Endothelial cell of umbilical vein (primary cell): ENCODE data around the gene DPYD.

Experiments used
- EZH2 ChIP-seq: IDR thresholded peaks from 2 replicates; pipeline ENCODE4 v1.6.1; 2012; ENCODE audit warnings: borderline replicate concordance, low read depth, mild to moderate bottlenecking, moderate library complexity, low read length, inconsistent platforms; ENCODE audit not compliant: severe bottlenecking
- JUN ChIP-seq: IDR thresholded peaks from 2 replicates; pipeline ENCODE4 v1.6.1; 2011; ENCODE audit warnings: borderline replicate concordance, low read depth; ENCODE audit not compliant: insufficient read length, insufficient read depth
- TF ChIP-seq, protein P1 (sequence below), 2 donors: IDR thresholded peaks; 1 replicate in 1 of 2; 2 replicates in 1 of 2; pipeline ENCODE4 v1.5.1; 2011; ENCODE audit warnings: low read length in 2 of 2, mild to moderate bottlenecking in 2 of 2, moderate library complexity in 2 of 2, control low read depth in 1 of 2, inconsistent platforms in 1 of 2, low read depth in 1 of 2; ENCODE audit not compliant: insufficient read depth in 1 of 2; ENCODE audit errors: extremely low read depth in 1 of 2

DNA sequence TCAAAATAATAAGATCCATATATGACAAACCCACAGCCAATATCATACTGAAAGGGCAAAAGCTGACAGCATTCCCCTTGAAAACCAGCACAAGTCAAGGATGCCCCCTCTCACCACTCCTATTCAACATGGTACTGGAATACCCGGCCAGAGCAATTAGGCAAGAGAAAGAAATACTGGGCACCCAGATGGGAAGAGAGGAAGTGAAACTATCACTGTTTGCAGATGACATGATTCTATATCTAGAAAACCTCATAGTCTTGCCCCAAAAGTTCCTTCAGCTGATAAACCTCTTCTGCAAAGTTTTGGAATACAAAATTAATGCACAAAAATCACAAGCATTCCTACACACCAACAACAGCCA lies 756.6 kb downstream of the DPYD start:
- TF ChIP-seq, protein P1, sequence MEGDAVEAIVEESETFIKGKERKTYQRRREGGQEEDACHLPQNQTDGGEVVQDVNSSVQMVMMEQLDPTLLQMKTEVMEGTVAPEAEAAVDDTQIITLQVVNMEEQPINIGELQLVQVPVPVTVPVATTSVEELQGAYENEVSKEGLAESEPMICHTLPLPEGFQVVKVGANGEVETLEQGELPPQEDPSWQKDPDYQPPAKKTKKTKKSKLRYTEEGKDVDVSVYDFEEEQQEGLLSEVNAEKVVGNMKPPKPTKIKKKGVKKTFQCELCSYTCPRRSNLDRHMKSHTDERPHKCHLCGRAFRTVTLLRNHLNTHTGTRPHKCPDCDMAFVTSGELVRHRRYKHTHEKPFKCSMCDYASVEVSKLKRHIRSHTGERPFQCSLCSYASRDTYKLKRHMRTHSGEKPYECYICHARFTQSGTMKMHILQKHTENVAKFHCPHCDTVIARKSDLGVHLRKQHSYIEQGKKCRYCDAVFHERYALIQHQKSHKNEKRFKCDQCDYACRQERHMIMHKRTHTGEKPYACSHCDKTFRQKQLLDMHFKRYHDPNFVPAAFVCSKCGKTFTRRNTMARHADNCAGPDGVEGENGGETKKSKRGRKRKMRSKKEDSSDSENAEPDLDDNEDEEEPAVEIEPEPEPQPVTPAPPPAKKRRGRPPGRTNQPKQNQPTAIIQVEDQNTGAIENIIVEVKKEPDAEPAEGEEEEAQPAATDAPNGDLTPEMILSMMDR (IDR thresholded peaks at IDR 0.05; ENCODE audit: extremely low read depth in 1 of 2, insufficient read depth in 1 of 2, low read depth in 1 of 2, low read length in 2 of 2): no peak
- no peak for TF ChIP-seq EZH2
- TF ChIP-seq JUN: no peak
